ENCODE measurements around the gene SPRING1. TPM values are rescaled to one million over a fixed set of nuclear protein-coding genes. Genes with fewer than 3 reads are reported as not detected.
"Not testable (repeated sequence)": the region's sequence is repeated elsewhere in the genome, so short reads cannot be mapped to it uniquely, and the experiment has no call there.

The SPRING1 gene, protein sequence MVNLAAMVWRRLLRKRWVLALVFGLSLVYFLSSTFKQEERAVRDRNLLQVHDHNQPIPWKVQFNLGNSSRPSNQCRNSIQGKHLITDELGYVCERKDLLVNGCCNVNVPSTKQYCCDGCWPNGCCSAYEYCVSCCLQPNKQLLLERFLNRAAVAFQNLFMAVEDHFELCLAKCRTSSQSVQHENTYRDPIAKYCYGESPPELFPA
- 10 to 100 TPM; 55.9 to 58.5 TPM for total RNA-seq
- long read RNA-seq, full-length matches to known transcripts = 61 of 77 reads
- long read RNA-seq, partial matches to known transcripts = 3 of 77 reads
- long read RNA-seq, other reads (novel, unspliced or antisense) = 13 of 77 reads

DNA sequence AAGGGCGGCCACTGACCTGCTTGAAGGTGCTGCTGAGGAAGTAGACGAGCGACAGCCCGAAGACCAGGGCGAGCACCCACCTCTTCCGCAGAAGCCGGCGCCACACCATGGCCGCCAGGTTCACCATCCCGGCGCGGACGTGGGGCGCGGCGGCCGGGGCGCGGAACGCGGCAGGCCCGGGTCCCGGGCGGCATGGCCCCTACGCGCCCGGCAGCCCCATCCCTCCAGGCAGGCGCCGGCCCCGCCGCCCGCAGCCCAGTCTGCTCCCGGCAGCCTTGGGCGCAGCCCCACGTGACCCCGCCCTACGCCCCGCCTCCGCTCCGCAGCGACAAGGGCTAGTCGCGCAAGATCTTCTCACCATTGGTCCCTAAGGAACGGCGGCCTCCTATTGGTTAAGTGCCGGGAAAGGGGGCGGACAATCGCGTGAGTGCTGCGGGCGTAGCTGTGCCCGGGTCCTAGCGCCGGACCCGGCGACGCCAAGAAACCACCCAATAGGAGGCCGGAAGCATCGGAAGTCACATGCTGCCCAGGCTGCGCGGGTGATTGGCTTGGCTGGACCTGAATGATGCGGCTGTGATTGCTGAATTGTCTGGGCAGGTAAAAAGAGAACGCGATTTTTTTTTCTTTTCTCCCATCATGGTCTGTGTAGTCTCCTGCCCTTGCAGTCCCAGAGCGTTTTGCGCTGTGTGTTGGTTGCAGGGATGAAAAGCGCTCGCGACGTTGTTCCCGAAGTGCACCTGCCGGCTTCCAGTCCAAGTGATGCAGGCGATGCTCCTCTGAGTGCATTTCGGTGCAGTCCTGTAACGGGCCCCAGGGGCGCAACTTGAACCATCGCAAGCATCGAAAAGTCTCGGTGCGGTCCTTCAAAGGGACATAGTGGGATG lies at the start of gene SPRING1, which contains the start of gene RNFT2:
Gene SPRING1 (minus strand): TSS at position 296 of the 884 bp plus-strand sequence. CDS start 169 bp downstream, at position 127.
Gene RNFT2 (plus strand): TSS at position 542 of the 884 bp plus-strand sequence. CDS start 2,183 bp downstream, outside the sequence.
- DNase-seq (peak; percentile 99), ATAC-seq (peak; percentile 95)
- intact Hi-C loops (cut with DNase I, micrococcal nuclease) = no loop called here

DNA sequence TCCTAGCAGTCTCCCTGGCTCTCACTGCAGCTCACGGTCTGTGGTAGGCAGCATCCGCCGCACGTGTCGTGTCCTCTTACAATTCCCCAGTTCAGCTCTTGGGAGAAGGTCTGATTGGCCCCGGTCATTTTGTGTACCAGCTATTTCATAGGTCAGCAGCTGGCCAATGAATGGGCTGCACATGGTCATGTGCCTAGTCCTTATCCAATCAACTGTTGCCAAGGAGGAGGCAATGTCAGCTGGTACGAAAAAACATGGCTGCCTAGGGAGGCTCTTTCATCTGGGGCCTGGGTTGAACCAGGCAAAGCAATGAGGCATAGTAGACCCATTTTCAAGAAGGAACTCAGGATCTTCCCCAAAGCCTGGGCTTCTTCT lies 46.4 kb upstream of the SPRING1 start:
- DNase-seq = no peak
- intact Hi-C loops (cut with DNase I, micrococcal nuclease) = no loop called here
- ATAC-seq = no peak

DNA sequence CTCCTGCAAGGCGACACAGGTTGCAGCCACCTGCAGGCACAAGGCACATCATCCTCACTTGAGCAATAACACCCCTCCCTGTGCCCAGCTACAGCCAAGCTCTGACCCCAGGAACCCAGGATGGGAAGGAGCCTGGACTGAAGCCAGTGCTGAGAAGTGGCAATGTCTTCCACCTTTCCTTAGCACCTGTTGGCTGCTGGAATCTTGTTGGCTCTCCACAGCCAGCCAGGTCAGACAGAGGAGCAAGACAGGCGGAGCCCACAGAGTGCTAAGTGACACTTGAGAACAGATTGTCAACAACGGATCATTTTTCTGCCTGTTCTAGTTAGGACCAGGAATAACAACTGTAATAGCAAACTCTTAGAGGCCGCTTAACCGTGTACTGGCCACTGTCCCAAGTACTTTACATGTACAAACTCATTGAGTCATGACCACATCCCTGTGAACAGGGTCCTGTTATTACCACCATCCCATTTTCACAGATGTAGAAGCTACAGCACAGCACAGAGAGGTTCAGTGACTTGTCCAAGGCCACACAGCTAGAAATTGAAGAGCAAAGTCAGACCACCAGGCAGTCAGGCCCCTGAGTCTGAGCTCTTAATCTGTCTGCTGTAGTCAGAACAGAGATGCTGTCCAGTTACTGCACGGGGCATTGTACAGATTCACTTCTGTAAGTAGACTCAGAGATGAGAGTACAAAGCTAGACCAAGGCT lies 45.8 kb upstream of the SPRING1 start:
- DNase-seq (no peak), ATAC-seq (no peak)
- intact Hi-C loops (cut with DNase I, micrococcal nuclease) = no loop called here

DNA sequence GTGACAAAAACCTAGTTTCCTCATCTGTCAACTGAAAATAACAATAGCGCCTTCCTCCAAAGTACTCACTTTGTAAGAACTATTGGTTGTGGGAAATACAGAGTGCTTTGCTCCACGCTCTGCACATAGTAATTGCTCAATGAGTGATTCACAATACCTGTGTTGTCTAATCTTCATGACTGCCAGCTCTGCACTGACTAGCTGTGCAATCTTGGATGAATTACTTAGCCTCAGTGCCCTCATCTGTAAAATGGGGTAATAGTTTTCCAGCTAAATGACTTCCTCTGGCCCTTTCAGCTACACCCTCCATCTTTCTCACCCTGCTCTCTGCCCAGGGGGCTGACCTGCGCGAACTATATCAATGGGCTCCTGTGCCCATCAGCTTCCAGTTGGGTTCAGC lies 43.1 kb upstream of the SPRING1 start:
- DNase-seq (no peak), ATAC-seq (no peak)
- intact Hi-C loops (cut with DNase I, micrococcal nuclease) = no loop called here

DNA sequence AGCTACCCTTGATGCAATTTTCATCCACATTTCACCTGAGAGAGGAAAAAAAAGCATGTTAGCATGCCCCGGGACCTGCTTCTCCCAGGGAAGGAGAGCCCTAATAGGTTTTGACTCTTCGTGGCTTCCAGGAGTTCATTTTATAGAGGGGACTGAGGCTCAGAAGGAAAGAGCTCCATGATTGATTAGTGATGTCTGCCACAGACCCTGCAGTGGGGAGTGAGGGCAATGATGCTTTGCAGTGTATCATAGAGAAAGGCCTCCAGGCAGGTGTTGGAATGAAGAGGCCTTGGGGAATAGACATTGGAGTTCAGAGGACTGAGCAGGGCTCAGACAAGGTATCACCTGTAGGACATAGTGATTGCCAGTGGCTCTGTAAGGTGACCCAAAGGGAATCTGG lies 41.7 kb upstream of the SPRING1 start:
- intact Hi-C loops (cut with DNase I, micrococcal nuclease) = no loop called here
- no peak for ATAC-seq

DNA sequence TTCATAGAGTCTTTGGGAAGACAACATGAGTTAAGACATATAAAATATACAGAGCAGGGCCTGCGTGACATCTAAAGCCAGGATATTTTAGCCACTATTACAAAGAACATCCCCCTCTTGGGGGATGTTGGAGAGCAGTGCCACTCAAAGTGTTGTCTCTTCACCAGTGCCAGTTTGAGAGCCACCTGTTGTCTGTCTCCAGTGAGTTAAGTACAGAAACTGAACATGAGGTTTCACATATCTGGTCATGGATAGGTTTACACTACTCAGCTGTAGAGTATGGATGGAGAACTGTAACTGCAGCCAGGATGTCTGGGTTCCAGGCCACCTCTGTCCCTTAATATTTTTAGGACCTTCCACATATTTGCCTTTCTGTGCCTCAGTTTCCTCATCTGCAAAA lies 39.4 kb upstream of the SPRING1 start:
- intact Hi-C loops (cut with DNase I, micrococcal nuclease) = no loop called here
- ATAC-seq (no peak), DNase-seq (no peak)

More for the DNA sequence above, 41.7 kb upstream of the SPRING1 start:
- DNase-seq = no peak

DNA sequence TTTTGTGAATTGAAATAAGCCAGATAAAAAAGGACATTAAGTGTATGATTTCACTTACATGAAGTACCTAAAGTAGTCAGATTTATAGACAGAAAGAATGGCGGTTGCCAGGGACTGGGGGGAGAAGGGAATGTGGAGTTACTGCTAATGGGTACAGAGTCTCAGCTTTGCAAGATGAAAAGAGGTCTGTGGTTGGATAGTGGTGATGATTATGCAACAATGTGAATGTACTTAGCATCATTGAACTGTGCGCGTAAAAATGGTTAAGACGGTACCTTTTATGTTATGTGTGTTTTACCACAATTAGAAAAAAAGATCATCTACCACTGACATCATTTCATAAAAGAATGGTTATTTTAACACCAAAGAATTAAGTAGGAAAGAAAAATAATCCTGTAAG lies 36.2 kb upstream of the SPRING1 start:
- DNase-seq (no peak), ATAC-seq (no peak)
- intact Hi-C loops (cut with DNase I, micrococcal nuclease) = no loop called here

DNA sequence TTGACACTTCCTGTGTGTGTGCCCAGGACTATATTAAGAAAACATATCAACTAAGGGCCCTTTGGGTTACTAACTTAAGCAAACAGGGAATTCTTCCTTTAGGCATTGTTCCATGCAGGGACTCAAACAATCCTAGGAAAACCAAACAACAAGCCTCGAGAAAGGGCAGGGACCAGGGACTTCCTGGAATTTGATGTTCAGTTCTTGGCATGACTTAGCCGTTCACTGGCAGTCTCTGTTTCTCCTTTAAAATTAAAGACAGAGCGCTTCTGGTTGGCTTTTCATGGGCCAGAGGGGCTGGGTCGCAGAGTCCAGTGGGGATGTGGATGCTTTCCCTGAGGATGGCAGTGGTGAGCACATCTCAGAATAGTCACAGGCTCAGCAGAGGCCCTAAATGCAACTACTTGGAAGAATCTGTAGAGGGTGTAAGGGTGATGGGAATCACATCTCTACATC lies 35.4 kb upstream of the SPRING1 start:
- ATAC-seq = peak; percentile 85
- no peak for DNase-seq
- intact Hi-C loops (cut with DNase I, micrococcal nuclease) = no loop called here

DNA sequence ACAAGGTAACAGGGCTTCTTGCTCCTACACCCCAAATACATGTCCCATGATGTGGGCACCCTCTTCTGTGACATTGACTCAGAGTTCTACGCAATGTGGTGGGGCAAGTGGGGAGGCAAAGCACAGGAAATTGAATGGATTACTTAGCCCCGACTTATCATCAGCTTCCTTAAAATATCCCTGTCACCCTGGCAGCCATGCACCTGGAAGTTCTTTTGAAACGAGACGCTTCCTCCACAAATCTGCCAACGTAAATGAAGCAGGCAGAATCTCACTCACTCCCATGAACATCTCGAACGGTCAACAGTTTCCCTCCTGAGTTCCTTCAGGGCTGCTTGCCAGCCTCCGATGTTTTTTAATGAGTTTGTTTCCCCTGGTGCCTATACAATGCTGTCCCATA lies 33.8 kb upstream of the SPRING1 start:
- DNase-seq (no peak), ATAC-seq (no peak)
- intact Hi-C loops (cut with DNase I, micrococcal nuclease) = no loop called here

DNA sequence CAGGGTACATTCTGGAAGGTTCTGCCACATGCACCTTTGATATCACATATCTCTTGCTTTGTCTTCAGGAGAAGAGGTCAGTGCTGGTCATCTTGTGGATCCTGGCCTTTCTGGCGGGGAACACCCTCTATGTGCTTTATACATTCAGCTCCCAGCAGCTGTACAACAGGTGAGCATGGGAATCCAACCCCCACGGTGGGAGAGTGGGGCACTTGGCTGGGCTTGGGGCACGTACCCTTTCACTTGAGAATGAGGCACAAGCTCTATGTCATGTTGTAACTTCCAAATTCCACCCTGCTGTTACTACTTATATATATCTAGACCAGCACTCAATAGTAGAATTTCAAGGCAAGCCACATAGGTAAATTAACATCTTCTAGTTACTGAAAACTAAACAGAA lies 28.9 kb upstream of the SPRING1 start:
- DNase-seq (no peak), ATAC-seq (no peak)
- intact Hi-C loops (cut with DNase I, micrococcal nuclease) = no loop called here

DNA sequence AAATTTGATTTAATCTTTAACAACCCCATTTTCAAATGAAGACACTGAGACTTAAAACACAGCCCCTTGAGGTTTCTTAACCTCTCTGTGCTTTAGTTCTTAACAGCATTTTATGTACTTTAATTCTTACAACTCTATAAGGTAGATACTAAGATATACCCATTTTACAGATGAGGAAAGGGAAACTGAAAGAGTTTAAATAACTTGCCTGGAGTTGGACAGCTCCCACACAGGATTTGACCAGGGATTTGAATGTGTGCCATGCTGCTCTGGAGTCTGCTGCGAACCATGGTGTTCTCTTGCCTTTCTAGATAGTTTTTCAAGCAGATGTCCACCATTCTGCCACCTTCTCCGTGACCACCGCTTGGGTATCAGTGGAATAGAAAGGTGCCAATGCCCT lies 28.4 kb upstream of the SPRING1 start:
- intact Hi-C loops (cut with DNase I, micrococcal nuclease) = no loop called here
- no peak for DNase-seq
- no peak for ATAC-seq

DNA sequence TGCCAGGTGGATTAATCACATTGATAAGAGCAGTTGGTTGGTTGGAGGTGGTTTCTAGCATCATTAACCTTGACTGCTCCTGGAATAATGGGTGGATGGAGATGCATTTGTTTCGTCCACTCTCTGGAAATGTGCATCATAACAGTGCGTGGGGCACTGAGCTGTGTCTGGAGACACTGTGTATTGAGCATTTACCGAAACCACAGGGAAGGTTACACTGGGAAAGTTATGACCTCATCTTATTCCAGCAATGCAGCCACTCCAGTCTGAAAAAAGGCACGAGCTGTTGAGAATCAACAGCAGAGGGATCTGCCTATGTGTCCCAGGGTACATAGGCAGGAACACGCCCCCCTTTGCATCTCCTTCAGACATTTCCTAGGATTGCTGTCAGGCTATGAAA lies 27.4 kb upstream of the SPRING1 start:
- DNase-seq (no peak), ATAC-seq (no peak)
- intact Hi-C loops (cut with DNase I, micrococcal nuclease) = no loop called here

DNA sequence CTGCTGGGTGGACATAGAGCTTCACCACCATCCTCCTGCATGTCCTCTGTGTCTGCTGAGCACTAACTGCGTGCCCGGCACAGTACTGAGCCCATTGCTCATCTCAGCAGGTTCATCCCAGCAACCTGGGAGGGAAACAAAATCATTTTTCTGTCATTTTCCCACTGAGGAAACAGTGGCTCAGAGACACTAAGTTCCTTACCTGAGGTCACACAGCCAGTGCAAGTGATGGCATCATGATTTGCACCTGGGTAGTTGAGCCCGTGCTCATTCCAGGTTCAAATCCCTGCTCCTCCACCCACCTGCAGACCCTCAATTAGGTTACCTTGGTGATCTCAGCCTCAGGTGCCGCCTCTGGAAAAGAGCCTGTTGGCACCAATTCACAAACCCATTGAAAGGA lies 23.6 kb upstream of the SPRING1 start:
- intact Hi-C loops (cut with DNase I, micrococcal nuclease) = no loop called here
- ATAC-seq = no peak
- DNase-seq = no peak

DNA sequence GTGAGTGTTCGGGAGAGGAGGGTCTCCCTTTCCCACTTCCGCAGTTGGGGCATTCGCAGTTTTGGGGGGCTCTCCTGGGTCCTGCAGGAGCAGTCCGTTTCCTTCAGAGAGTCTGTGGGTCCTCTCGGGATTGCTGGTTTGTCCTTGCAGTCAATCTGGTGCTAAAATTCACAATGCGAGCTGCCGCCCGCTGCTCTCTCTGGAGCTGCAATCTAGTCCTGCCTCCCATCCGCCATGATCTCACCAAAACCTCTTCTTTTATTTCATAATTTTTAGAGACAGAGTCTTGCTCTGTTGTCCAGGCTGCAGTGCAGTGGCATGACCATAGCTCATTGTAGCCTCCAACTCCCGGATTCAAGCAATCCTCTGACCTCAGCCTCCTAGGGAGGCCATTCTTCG lies 22.8 kb upstream of the SPRING1 start:
- intact Hi-C loops (cut with DNase I, micrococcal nuclease) = no loop called here
- ATAC-seq (no peak), DNase-seq (no peak)

DNA sequence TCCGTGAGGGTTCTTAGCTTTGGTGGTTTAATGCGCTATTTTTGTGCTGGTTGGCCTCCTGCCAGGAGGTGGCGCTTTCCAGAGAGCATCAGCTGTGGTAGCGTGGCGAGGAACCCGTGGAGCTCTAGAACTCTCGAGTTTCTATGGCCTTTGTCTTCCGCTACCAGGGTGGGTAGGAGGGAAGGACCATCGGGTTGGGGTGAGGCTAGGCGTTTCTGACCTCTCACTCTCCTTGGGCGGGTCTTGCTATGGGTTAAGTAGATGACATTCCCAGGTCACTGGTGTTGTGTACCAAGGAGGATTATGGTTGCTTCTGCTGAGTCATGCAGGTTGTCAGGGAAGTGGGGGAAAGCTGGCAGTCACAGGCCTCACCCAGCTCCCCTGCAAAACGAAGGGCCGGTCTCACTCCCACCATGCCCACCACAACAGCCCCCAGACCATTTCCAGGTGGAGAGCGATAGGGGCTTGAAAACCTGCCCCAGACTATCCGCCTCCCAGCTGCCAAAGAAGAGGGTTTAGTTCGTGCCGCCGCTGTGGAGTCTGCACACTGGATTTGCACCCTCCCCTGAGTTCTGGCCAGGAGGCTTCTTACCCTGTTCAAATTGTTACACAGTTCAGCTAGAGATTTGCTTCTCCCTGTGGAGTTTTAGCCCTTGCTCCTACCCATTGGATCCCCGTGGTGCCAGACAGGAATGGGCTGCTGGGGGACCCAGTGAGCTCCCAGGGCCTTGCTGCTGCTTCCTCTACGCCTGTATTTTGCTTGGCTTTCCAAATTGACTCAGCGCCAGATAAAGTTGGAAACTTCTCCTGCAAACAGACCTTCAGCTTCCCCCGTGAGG lies 22.1 kb upstream of the SPRING1 start:
- peak in 1 of 2 donors; percentile 28 for DNase-seq
- peak; percentile 75 for ATAC-seq
- intact Hi-C loops (cut with DNase I, micrococcal nuclease) = no loop called here

DNA sequence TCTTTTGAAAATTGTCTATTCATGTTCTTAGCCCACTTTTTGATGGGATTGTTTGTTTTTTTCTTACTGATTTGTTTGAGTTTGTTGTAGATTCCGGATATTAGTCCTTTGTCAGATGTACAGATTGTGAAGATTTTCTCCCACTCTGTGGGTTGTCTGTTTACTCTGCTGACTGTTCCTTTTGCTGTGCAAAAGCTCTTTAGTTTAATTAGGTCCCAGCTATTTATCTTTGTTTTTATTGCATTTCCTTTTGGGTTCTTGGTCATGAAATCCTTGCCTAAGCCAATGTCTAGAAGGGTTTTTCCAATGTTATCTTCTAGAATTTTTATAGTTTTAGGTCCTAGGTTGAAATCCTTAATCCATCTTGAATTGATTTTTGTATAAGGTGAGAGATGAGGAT lies 16.9 kb upstream of the SPRING1 start:
- DNase-seq; ATAC-seq; intact Hi-C loops (cut with DNase I, micrococcal nuclease): not testable (repeated sequence)

DNA sequence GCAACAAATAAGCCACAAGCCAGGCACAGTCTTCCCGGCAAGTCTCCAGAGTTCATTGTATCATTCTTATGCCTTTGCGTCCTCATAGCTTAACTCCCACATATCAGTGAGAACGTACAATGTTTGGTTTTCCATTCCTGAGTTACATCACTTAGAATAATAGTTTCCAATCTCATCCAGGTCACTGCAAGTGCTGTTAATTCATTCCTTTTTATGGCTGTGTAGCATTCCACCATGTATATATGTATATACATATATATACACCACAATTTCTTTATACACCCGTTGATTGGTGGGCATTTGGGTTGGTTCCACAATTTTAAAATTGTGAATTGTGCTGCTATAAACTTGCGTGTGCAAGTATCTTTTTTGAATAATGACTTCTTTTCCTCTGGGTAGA lies 16.2 kb upstream of the SPRING1 start:
- DNase-seq; intact Hi-C loops (cut with DNase I, micrococcal nuclease); ATAC-seq: not testable (repeated sequence)

DNA sequence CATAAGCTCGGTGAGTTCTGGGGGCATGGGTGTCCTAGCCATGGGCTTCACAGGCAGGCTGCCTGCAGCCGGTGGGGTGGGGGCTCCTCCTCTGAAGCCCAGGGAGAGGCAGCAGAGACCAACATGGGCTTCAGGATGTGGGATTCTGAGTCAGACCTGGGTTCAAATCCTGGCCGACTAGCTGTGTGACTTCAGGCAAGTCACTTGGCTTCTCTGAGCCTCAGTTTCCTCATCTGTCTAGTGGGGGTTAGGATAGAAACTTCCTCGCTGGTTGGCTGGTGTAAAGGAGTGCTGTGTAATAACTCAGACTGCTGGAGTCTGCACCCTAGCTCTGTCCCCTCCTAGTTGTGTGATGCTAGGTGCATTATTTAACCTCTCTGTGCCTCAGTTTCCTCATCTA lies 12.4 kb upstream of the SPRING1 start:
- ATAC-seq = no peak
- intact Hi-C loops (cut with DNase I, micrococcal nuclease) = no loop called here
- no peak for DNase-seq

DNA sequence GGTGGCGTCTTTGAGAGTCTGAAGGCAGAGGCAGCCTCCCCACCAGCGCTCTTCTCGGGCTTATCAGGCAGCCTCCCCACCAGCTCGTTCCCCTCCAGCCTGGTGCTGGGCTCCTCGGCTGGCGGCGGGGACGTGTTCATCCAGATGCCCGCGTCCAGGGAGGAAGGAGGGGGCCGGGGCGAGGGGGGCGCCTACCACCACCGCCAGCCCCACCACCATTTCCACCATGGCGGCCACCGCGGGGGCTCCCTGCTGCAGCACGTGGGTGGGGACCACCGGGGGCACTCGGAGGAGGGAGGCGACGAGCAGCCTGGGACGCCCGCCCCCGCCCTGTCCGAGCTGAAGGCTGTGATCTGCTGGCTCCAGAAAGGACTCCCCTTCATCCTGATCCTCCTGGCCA lies 12.0 kb upstream of the SPRING1 start:
- no peak for DNase-seq
- no peak for ATAC-seq
- intact Hi-C loops (cut with DNase I, micrococcal nuclease) = no loop called here
